Keratinocyte (primary cell): ENCODE measurements around the gene CD200R1L.

ENCODE experiments used
- CTCF ChIP-seq, 3 experiments: IDR thresholded peaks in 1 of 3; conservative IDR thresholded peaks in 1 of 3; optimal IDR thresholded peaks in 1 of 3; 2 replicates in 2 of 3; 3 replicates in 1 of 3; pipeline versions ENCODE3 to v1.5.1; 2011; ENCODE audit warnings: low read length in 3 of 3, mild to moderate bottlenecking in 3 of 3, moderate library complexity in 2 of 3, control low read depth in 1 of 3, inconsistent platforms in 1 of 3; ENCODE audit not compliant: insufficient read depth in 2 of 3; ENCODE audit errors: extremely low read depth in 1 of 3
- EZH2 ChIP-seq: IDR thresholded peaks from one replicate; pipeline ENCODE4 v1.6.1; 2012; ENCODE audit warnings: inconsistent platforms, mild to moderate bottlenecking, low read length, moderate library complexity

GRCh38 chr3:112848196-112848595 lies 1.5 kb upstream of the CD200R1L start:
- TF ChIP-seq CTCF (optimal IDR thresholded peaks at IDR 0.05 in 1 of 3, IDR thresholded peaks at IDR 0.05 in 1 of 3, conservative IDR thresholded peaks at IDR 0.05 in 1 of 3; ENCODE audit: extremely low read depth in 1 of 3, insufficient read depth in 2 of 3, low read length in 3 of 3), result no peak
- no peak for TF ChIP-seq EZH2
